Activated T-helper 1 cell treated with Interleukin-2 at 50 U/mL for 16 hours (primary cell): ENCODE results near the gene ZMAT5.

ENCODE experiments used
- DNase-seq: peaks from one replicate; pipeline ENCODE4 v3.0.0-alpha.2; 2020; ENCODE audit warnings: low read depth

Gene ZMAT5

GRCh38 chr22:29706486-29706885 lies 60.3 kb downstream of the ZMAT5 start:
- no peak for DNase-seq

- DNase-seq, result no peak
Observed at GRCh38 chr22:29705651-29706050, 61.2 kb downstream of the ZMAT5 start.

- DNase-seq, result no peak
Observed at GRCh38 chr22:29704528-29705285, 62.1 kb downstream of the ZMAT5 start.

- no peak for DNase-seq
Observed at GRCh38 chr22:29703569-29704195, 63.1 kb downstream of the ZMAT5 start.

- no peak for DNase-seq
Observed at GRCh38 chr22:29702931-29703501, 63.8 kb downstream of the ZMAT5 start.

- DNase-seq, result no peak
Observed at GRCh38 chr22:29702000-29702930, 64.5 kb downstream of the ZMAT5 start.

- no peak for DNase-seq
Observed at GRCh38 chr22:29701155-29701999, 65.4 kb downstream of the ZMAT5 start.

- no peak for DNase-seq
Observed at GRCh38 chr22:29700900-29701154, 66.0 kb downstream of the ZMAT5 start.

GRCh38 chr22:29700206-29700899 lies 66.5 kb downstream of the ZMAT5 start:
- DNase-seq, result no peak

- DNase-seq, result no peak
Observed at GRCh38 chr22:29697853-29698598, 68.8 kb downstream of the ZMAT5 start.

GRCh38 chr22:29695129-29695926 lies 71.5 kb downstream of the ZMAT5 start:
- DNase-seq, result no peak

- DNase-seq, result no peak
Observed at GRCh38 chr22:29693671-29694070, 73.1 kb downstream of the ZMAT5 start.

GRCh38 chr22:29693161-29693560 lies 73.6 kb downstream of the ZMAT5 start:
- DNase-seq, result no peak

- DNase-seq, result no peak
Observed at GRCh38 chr22:29692327-29692640, 74.5 kb downstream of the ZMAT5 start.

GRCh38 chr22:29691636-29692326 lies 75.0 kb downstream of the ZMAT5 start:
- no peak for DNase-seq

- no peak for DNase-seq
Observed at GRCh38 chr22:29690476-29690875, 76.3 kb downstream of the ZMAT5 start.

GRCh38 chr22:29689880-29690213 lies 77.0 kb downstream of the ZMAT5 start:
- DNase-seq, result no peak

- no peak for DNase-seq
Observed at GRCh38 chr22:29689206-29689879, 77.5 kb downstream of the ZMAT5 start.

GRCh38 chr22:29684244-29684643 lies 82.6 kb downstream of the ZMAT5 start:
- no peak for DNase-seq
